SU-DHL-6 (cell line): Measurements from ENCODE around the gene RBMS3.

Experiments used
- H2AFZ ChIP-seq: fragments of 200-600 bp; sonication (generic); 2 replicates; pipeline ENCODE4 v1.6.1; 2014; ENCODE audit warnings: low read depth, mild to moderate bottlenecking, moderate library complexity, mixed read lengths, antibody characterized with exemption, low read length; ENCODE audit not compliant: severe bottlenecking
- H3F3A ChIP-seq: fragments of 200-600 bp; shearing (Covaris generic); 2 replicates; pipeline ENCODE4 v1.6.0; 2016; ENCODE audit warnings: antibody characterized with exemption, mild to moderate bottlenecking; ENCODE audit not compliant: insufficient read depth
- H3K27ac ChIP-seq: fragments of 200-600 bp; sonication (generic); 2 replicates; pipeline ENCODE4 v1.5.1; 2016; ENCODE audit warnings: low read depth, mild to moderate bottlenecking, low read length, moderate library complexity, mixed read lengths
- H3K27me3 ChIP-seq: fragments of 200-600 bp; sonication (generic), shearing (Covaris generic); 2 replicates; pipeline ENCODE4 v1.6.0; 2014; ENCODE audit warnings: mild to moderate bottlenecking, low read length
- H3K36me3 ChIP-seq: fragments of 200-600 bp; sonication (generic); 2 replicates; pipeline ENCODE4 v1.6.1; 2014; ENCODE audit warnings: mild to moderate bottlenecking, low read length, mixed read lengths
- H3K4me2 ChIP-seq: fragments of 300-600, 200-600 bp; shearing (Covaris generic), sonication (generic); 2 replicates; pipeline ENCODE4 v1.6.0; 2014; ENCODE audit warnings: low read length, low read depth, mild to moderate bottlenecking; ENCODE audit not compliant: poor library complexity, severe bottlenecking
- H3K4me3 ChIP-seq: fragments of 200-600 bp; sonication (generic); 2 replicates; pipeline ENCODE4 v1.5.1; 2014; ENCODE audit warnings: antibody characterized with exemption, low read length, mild to moderate bottlenecking, mixed read lengths; ENCODE audit not compliant: insufficient read depth, poor library complexity, severe bottlenecking
- H3K79me2 ChIP-seq: fragments of 200-600 bp; sonication (generic); 2 replicates; pipeline ENCODE4 v1.6.1; 2014; ENCODE audit warnings: mild to moderate bottlenecking, low read length, moderate library complexity; ENCODE audit not compliant: insufficient read depth
- H3K9ac ChIP-seq: fragments of 200-600 bp; sonication (generic); 2 replicates; pipeline ENCODE4 v1.7.0; 2014; ENCODE audit warnings: mild to moderate bottlenecking, low read length
- H3K9me2 ChIP-seq: fragments of 200-600 bp; sonication (generic); replicated peaks from 2 replicates; pipeline ENCODE4 v1.6.1; 2014; ENCODE audit warnings: low read length; ENCODE audit not compliant: insufficient read depth
- H3K9me3 ChIP-seq: fragments of 200-600 bp; sonication (generic); 2 replicates; pipeline ENCODE4 v1.6.1; 2014; ENCODE audit warnings: low read length, mixed read lengths; ENCODE audit not compliant: insufficient read depth
- H4K20me1 ChIP-seq: fragments of 200-600 bp; sonication (generic); 2 replicates; pipeline ENCODE4 v1.6.1; 2014; ENCODE audit warnings: low read depth, mild to moderate bottlenecking, antibody characterized with exemption, low read length, moderate library complexity, mixed read lengths
- EZH2phosphoT487 ChIP-seq: fragments of 200-600 bp; sonication (generic), shearing (Covaris generic); conservative IDR thresholded peaks from 2 replicates; pipeline ENCODE4 v1.6.1; 2018; ENCODE audit warnings: mild to moderate bottlenecking, antibody characterized with exemption, low read length, moderate library complexity, mixed read lengths
- TF ChIP-seq, protein P1 (sequence below): fragments of 200-600 bp; sonication (generic); IDR thresholded peaks from one replicate; pipeline ENCODE4 v1.5.1; 2017; ENCODE audit warnings: antibody characterized with exemption, mild to moderate bottlenecking, low read length, moderate library complexity; ENCODE audit not compliant: insufficient read depth, poor library complexity, severe bottlenecking

The RBMS3 gene

DNA sequence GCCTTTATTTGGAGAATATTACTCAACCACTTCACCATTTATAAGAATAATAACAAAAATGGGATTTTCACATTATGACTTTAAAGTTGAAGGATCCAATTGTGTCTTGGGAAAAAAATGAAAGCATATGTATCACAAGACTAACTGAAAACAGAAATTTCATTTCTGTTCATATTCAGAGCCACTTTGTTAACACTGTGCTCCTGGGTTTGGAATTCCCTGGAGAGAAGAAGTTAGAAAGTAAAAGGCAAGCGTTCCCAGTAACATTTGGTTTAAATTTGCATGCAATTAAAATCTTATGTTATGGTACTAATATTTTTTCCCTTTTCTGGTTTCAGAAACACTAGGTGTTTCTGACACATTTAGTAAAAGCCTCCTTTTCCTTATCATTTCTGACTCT, 230.8 kb downstream of the RBMS3 start:
- H3F3A ChIP-seq: no peaks in the 10 kb centered on the region
- TF ChIP-seq, protein P1, sequence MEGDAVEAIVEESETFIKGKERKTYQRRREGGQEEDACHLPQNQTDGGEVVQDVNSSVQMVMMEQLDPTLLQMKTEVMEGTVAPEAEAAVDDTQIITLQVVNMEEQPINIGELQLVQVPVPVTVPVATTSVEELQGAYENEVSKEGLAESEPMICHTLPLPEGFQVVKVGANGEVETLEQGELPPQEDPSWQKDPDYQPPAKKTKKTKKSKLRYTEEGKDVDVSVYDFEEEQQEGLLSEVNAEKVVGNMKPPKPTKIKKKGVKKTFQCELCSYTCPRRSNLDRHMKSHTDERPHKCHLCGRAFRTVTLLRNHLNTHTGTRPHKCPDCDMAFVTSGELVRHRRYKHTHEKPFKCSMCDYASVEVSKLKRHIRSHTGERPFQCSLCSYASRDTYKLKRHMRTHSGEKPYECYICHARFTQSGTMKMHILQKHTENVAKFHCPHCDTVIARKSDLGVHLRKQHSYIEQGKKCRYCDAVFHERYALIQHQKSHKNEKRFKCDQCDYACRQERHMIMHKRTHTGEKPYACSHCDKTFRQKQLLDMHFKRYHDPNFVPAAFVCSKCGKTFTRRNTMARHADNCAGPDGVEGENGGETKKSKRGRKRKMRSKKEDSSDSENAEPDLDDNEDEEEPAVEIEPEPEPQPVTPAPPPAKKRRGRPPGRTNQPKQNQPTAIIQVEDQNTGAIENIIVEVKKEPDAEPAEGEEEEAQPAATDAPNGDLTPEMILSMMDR: no peak
- no peak overlapping the region for H2AFZ ChIP-seq
- H3K4me2 ChIP-seq: no peak overlapping the region
- no peaks in the 10 kb centered on the region for H3K9me3 ChIP-seq
- no peaks in the 10 kb centered on the region for H4K20me1 ChIP-seq
- H3K4me3 ChIP-seq: no peak overlapping the region
- H3K27me3 ChIP-seq: no peaks in the 10 kb centered on the region
- 0 out of 2 replicates have a peak, but pooled peaks cover 2% of the 10 kb centered on the region for H3K36me3 ChIP-seq
- no peaks in the 10 kb centered on the region for H3K79me2 ChIP-seq
- no peak overlapping the region for H3K27ac ChIP-seq
- no peaks in the 10 kb centered on the region for H3K9me2 ChIP-seq
- H3K9ac ChIP-seq: no peak overlapping the region

DNA sequence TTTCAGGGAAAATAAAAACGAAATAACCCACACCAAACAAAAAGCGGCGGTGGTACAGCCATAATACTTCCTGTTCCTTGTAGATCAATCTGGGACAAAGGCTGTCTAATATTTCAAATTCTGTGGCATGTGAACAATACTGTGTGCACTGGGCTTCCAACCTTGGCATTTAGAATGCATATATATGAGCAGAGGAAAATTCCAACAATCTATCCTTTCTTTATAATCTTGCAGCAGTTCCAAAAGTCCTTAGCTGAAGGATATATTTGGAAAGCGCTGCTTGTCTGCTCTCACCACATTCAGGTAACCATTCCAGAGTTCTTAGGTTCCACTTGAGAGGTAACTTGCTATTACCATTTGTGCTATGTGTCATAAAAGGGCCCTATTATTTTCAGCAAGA, 231.8 kb downstream of the RBMS3 start:
- Histone ChIP-seq H3K36me3 (no peaks in the 10 kb centered on the region), H3K9ac (no peak overlapping the region), H3K4me2 (no peak overlapping the region), H4K20me1 (no peaks in the 10 kb centered on the region), H3F3A (no peaks in the 10 kb centered on the region), H3K79me2 (no peaks in the 10 kb centered on the region), H3K4me3 (no peak overlapping the region), H3K27ac (no peak overlapping the region), H3K9me2 (no peaks in the 10 kb centered on the region), H3K27me3 (no peaks in the 10 kb centered on the region), H2AFZ (no peak overlapping the region), H3K9me3 (no peaks in the 10 kb centered on the region)
- TF ChIP-seq, protein P1: no peak
- no peak for TF ChIP-seq EZH2phosphoT487

DNA sequence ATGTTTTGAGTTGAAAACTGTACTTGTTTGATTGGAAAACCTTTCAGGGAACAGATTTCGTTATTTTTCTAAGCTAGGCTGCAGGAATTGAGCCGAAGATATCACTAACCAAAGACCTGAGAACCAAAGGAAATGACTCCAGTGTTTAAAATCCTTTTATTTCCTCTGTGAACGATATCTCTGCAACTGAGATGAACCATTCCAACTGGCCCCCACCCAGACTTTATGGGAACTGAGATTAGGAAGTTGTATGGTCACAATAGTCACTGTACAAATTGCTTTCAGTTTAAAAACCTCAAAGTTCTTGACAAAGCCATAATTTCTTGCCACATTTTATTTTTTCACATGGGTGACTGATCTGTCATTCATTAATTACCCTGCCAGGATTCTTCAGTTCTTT, 232.4 kb downstream of the RBMS3 start:
- Histone ChIP-seq H3K27ac (no peak overlapping the region), H3K9me2 (no peaks in the 10 kb centered on the region), H3K9me3 (no peaks in the 10 kb centered on the region), H3K36me3 (no peaks in the 10 kb centered on the region), H3K4me3 (no peak overlapping the region), H3K4me2 (no peak overlapping the region), H2AFZ (no peak overlapping the region), H3K9ac (no peak overlapping the region), H4K20me1 (no peaks in the 10 kb centered on the region), H3F3A (no peaks in the 10 kb centered on the region), H3K27me3 (no peaks in the 10 kb centered on the region), H3K79me2 (no peaks in the 10 kb centered on the region)
- TF ChIP-seq, protein P1: no peak
- no peak for TF ChIP-seq EZH2phosphoT487

DNA sequence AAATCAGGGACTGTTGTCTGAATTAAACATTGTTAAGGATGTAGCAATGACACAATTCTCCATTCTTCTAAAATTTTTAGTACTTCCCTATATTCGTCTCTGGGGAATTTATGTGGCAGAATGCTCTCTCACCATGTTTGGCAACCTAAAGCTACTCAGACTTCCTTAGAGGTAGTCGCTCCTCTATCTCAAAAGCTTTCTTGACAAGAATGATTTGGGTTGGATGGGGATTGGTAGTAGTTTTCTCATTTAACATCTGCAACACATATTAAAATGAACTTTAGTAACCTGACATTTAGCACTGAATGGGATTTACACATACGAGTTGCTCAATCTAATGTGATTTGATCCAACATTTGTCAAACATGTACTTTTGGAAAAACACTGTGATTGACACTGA, 233.3 kb downstream of the RBMS3 start:
- H3K9ac ChIP-seq: no peak overlapping the region
- H4K20me1 ChIP-seq: no peaks in the 10 kb centered on the region

More for the DNA sequence above, 233.3 kb downstream of the RBMS3 start:
- H3K9me3 ChIP-seq: no peaks in the 10 kb centered on the region
- TF ChIP-seq, protein P1: no peak
- no peak for TF ChIP-seq EZH2phosphoT487
- H3K27me3 ChIP-seq: no peaks in the 10 kb centered on the region
- no peak overlapping the region for H3K4me3 ChIP-seq
- no peak overlapping the region for H3K27ac ChIP-seq
- no peaks in the 10 kb centered on the region for H3K36me3 ChIP-seq
- no peaks in the 10 kb centered on the region for H3K9me2 ChIP-seq
- no peak overlapping the region for H2AFZ ChIP-seq
- H3F3A ChIP-seq: no peaks in the 10 kb centered on the region
- H3K79me2 ChIP-seq: no peaks in the 10 kb centered on the region
- H3K4me2 ChIP-seq: no peak overlapping the region
